ENCODE results near the gene BRAF.

DNA sequence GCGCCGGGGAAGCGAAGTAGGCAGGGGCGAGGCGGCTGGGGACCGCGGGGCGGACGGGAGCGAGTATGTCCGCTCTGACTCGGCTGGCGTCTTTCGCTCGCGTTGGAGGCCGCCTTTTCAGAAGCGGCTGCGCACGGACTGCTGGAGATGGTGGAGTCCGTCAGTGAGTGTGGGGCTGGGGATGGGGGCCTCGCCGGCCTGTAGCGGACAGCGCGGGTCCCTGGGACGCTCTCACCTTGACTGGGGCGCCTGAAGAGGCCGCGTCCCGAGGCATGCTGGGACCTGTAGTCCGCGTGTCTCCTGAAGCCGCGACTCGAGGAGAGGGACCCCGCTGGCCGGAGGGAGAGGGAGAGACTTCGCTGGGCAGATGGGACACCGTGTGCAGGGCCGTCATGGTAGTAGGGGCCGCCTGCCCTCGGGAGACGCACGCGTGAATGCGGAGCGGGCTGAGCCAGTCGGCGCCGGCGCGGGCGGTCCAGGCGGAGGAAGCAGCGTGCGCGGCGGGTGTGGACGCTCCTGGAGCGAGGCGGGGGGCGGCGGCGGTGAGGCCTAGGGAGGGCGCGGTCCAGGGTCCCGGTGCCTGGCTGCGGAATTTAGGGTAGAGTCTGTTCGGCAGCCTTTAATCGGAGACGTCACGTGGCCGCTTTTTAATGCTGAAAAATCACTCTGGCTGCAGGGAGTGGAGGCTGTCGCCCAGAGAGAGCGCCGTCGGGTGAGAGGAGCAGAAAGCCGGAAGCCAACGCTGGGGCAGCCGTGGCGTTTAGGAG is 227.9 kb downstream of the BRAF start, which contains the start of gene NDUFB2:
- TF ChIP-seq, protein P1, sequence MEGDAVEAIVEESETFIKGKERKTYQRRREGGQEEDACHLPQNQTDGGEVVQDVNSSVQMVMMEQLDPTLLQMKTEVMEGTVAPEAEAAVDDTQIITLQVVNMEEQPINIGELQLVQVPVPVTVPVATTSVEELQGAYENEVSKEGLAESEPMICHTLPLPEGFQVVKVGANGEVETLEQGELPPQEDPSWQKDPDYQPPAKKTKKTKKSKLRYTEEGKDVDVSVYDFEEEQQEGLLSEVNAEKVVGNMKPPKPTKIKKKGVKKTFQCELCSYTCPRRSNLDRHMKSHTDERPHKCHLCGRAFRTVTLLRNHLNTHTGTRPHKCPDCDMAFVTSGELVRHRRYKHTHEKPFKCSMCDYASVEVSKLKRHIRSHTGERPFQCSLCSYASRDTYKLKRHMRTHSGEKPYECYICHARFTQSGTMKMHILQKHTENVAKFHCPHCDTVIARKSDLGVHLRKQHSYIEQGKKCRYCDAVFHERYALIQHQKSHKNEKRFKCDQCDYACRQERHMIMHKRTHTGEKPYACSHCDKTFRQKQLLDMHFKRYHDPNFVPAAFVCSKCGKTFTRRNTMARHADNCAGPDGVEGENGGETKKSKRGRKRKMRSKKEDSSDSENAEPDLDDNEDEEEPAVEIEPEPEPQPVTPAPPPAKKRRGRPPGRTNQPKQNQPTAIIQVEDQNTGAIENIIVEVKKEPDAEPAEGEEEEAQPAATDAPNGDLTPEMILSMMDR (IDR thresholded peaks at IDR 0.05; ENCODE audit: poor library complexity) = no peak
- TF ChIP-seq EZH2 (IDR thresholded peaks at IDR 0.05; ENCODE audit: borderline replicate concordance) (no peak), EZH2phosphoT487 (IDR thresholded peaks at IDR 0.05; ENCODE audit: low read depth, severe bottlenecking, unreplicated experiment) (no peak)
